IMR-90 (cell line): ENCODE measurements around the gene ARHGAP15. TPM values are rescaled to one million over a fixed set of nuclear protein-coding genes. Genes with fewer than 3 reads are reported as not detected.

Experiments used
- ATAC-seq: fragments of 200-7000 bp; cut with Tn5 transposase; 2 replicates; pipeline ENCODE4 v1.9.1; 2020; ENCODE audit warnings: low read depth, mild to moderate bottlenecking, moderate library complexity
- BruUV-seq: library from RNA; stranded (reverse); fragments of 400-500 nt; replicated peaks from 2 replicates; lab custom pipeline; 2021; lab: Mats Ljungman, UMichigan
- CTCF ChIA-PET: fragments of 300-600 bp; formaldehyde crosslinking; extraction: SDS; loops from one replicate; lab custom pipeline; 2021; ENCODE audit warnings: antibody characterized with exemption; lab: Yijun Ruan, JAX
- POLR2A ChIA-PET: fragments of 300-600 bp; sonication (Branson Sonifier 250); formaldehyde crosslinking; loops from one replicate; lab custom pipeline; 2022; ENCODE audit warnings: antibody characterized with exemption; ENCODE audit not compliant: unreplicated experiment; lab: Charles Lee
- DNase-seq: peaks from one replicate; pipeline ENCODE4 v3.0.0; 2013
- H2AFZ ChIP-seq: replicated peaks from 2 replicates; pipeline ENCODE3; 2013; ENCODE audit warnings: low read length, mild to moderate bottlenecking; ENCODE audit not compliant: poor library complexity
- H2AK5ac ChIP-seq: 2 replicates; pipeline ENCODE4 v1.6.1; 2013; ENCODE audit warnings: low read depth, low read length, inconsistent platforms
- H2AK9ac ChIP-seq: replicated peaks from 2 replicates; pipeline ENCODE3; 2013; ENCODE audit warnings: mild to moderate bottlenecking, low read depth, low read length, moderate library complexity; ENCODE audit not compliant: poor library complexity
- H2BK120ac ChIP-seq: 2 replicates; pipeline ENCODE4 v1.6.1; 2013; ENCODE audit warnings: low read depth, low read length, inconsistent platforms
- H2BK15ac ChIP-seq: 3 replicates; pipeline ENCODE4 v1.6.1; 2013; ENCODE audit warnings: low read depth, low read length, inconsistent platforms
- H2BK20ac ChIP-seq: 2 replicates; pipeline ENCODE4 v1.6.1; 2013; ENCODE audit warnings: low read depth, mild to moderate bottlenecking, inconsistent platforms, low read length, moderate library complexity
- H2BK5ac ChIP-seq: 2 replicates; pipeline ENCODE4 v1.6.1; 2013; ENCODE audit warnings: mild to moderate bottlenecking, low read depth, low read length, inconsistent platforms; ENCODE audit not compliant: poor library complexity, severe bottlenecking
- H3K14ac ChIP-seq: replicated peaks from 2 replicates; pipeline ENCODE4 v1.6.1; 2013; ENCODE audit warnings: low read depth, low read length, inconsistent platforms
- H3K18ac ChIP-seq: 2 replicates; pipeline ENCODE4 v1.6.1; 2013; ENCODE audit warnings: low read depth, low read length, control low read depth
- H3K23ac ChIP-seq: 2 replicates; pipeline ENCODE4 v1.6.1; 2013; ENCODE audit warnings: low read depth, low read length, inconsistent platforms
- H3K27ac ChIP-seq: 2 replicates; pipeline ENCODE4 v1.5.1; 2013; ENCODE audit warnings: mild to moderate bottlenecking, control low read depth, low read length; ENCODE audit not compliant: insufficient read depth
- H3K27me3 ChIP-seq: 2 replicates; pipeline ENCODE4 v1.6.1; 2013; ENCODE audit warnings: low read length; ENCODE audit not compliant: control insufficient read depth, insufficient read depth
- H3K36me3 ChIP-seq: 2 replicates; pipeline ENCODE4 v1.6.1; 2013; ENCODE audit warnings: low read length, mixed read lengths; ENCODE audit not compliant: control insufficient read depth, insufficient read depth
- H3K4ac ChIP-seq: 2 replicates; pipeline ENCODE4 v1.6.1; 2013; ENCODE audit warnings: low read depth, low read length, inconsistent platforms
- H3K4me1 ChIP-seq: 2 replicates; pipeline ENCODE4 v1.6.1; 2013; ENCODE audit warnings: low read length, mixed read lengths; ENCODE audit not compliant: control insufficient read depth, insufficient read depth
- H3K4me2 ChIP-seq: 2 replicates; pipeline ENCODE4 v1.6.1; 2013; ENCODE audit warnings: low read depth, mild to moderate bottlenecking, control low read depth, low read length, moderate library complexity
- H3K4me3 ChIP-seq: 2 replicates; pipeline ENCODE4 v1.5.1; 2013; ENCODE audit warnings: low read depth, mild to moderate bottlenecking, control low read depth, low read length, moderate library complexity; ENCODE audit not compliant: insufficient read depth
- H3K56ac ChIP-seq: 2 replicates; pipeline ENCODE4 v1.6.1; 2013; ENCODE audit warnings: low read length, inconsistent platforms; ENCODE audit not compliant: insufficient read depth; ENCODE audit errors: extremely low read depth
- H3K79me1 ChIP-seq, 2 experiments: 2 replicates each; pipeline ENCODE4 v1.6.1; 2013; ENCODE audit warnings: low read length in 2 of 2, inconsistent platforms in 1 of 2, low read depth in 1 of 2
- H3K9ac ChIP-seq: 2 replicates; pipeline ENCODE4 v1.6.1; 2013; ENCODE audit warnings: low read depth, low read length, control low read depth
- H3K9me1 ChIP-seq: 2 replicates; pipeline ENCODE4 v1.6.1; 2013; ENCODE audit warnings: low read length, inconsistent platforms; ENCODE audit not compliant: insufficient read depth
- H3K9me3 ChIP-seq: 2 replicates; pipeline ENCODE4 v1.6.1; 2013; ENCODE audit warnings: low read length; ENCODE audit not compliant: control insufficient read depth, insufficient read depth
- H4K20me1 ChIP-seq: 2 replicates; pipeline ENCODE4 v1.6.1; 2013; ENCODE audit warnings: low read length, inconsistent platforms; ENCODE audit not compliant: insufficient read depth
- H4K5ac ChIP-seq: 2 replicates; pipeline ENCODE4 v1.6.1; 2013; ENCODE audit warnings: mild to moderate bottlenecking, low read depth, low read length, control low read depth
- H4K8ac ChIP-seq, 2 experiments: 2 replicates each; pipeline ENCODE4 v1.6.1; 2013; ENCODE audit warnings: low read depth in 2 of 2, low read length in 2 of 2, control low read depth in 1 of 2, inconsistent platforms in 1 of 2
- H4K91ac ChIP-seq: 2 replicates; pipeline ENCODE4 v1.6.1; 2013; ENCODE audit warnings: low read depth, low read length, inconsistent platforms; ENCODE audit not compliant: insufficient read depth
- BHLHE40 ChIP-seq: fragments of 150-350 bp; IDR thresholded peaks from 2 replicates; pipeline ENCODE4 v1.6.1; 2016; ENCODE audit warnings: mild to moderate bottlenecking, low read depth, low read length
- CEBPB ChIP-seq: IDR thresholded peaks from 2 replicates; pipeline ENCODE4 v1.6.1; 2012; ENCODE audit warnings: low read depth, low read length, improper control_type of control experiment
- CHD1 ChIP-seq: IDR thresholded peaks from 2 replicates; pipeline ENCODE4 v1.6.1; 2012; ENCODE audit warnings: low read depth, low read length, improper control_type of control experiment
- FOS ChIP-seq: fragments of 150-350 bp; IDR thresholded peaks from 2 replicates; pipeline ENCODE4 v1.6.1; 2016; ENCODE audit warnings: low read depth, low read length
- MAFK ChIP-seq: IDR thresholded peaks from 2 replicates; pipeline ENCODE4 v1.6.1; 2012; ENCODE audit warnings: low read depth, low read length, improper control_type of control experiment
- MAZ ChIP-seq: IDR thresholded peaks from 2 replicates; pipeline ENCODE4 v1.6.1; 2012; ENCODE audit warnings: low read depth, mild to moderate bottlenecking, low read length, improper control_type of control experiment, moderate library complexity, borderline replicate concordance
- MXI1 ChIP-seq: IDR thresholded peaks from 2 replicates; pipeline ENCODE4 v1.6.1; 2012; ENCODE audit warnings: low read depth, mild to moderate bottlenecking, low read length, moderate library complexity, borderline replicate concordance
- NFE2L2 ChIP-seq: fragments of 150-350 bp; IDR thresholded peaks from 2 replicates; pipeline ENCODE4 v1.6.1; 2016; ENCODE audit warnings: low read depth, mild to moderate bottlenecking, low read length
- POLR2A ChIP-seq: IDR thresholded peaks from 2 replicates; pipeline ENCODE4 v1.6.1; 2012; ENCODE audit warnings: mild to moderate bottlenecking, low read depth, low read length
- RAD21 ChIP-seq: IDR thresholded peaks from 2 replicates; pipeline ENCODE4 v1.6.1; 2012; ENCODE audit warnings: low read length, improper control_type of control experiment
- RCOR1 ChIP-seq: IDR thresholded peaks from 2 replicates; pipeline ENCODE4 v1.6.1; 2012; ENCODE audit warnings: mild to moderate bottlenecking, low read length, improper control_type of control experiment; ENCODE audit not compliant: insufficient replicate concordance
- RFX5 ChIP-seq: IDR thresholded peaks from 2 replicates; pipeline ENCODE4 v1.8.0; 2012; ENCODE audit warnings: low read depth, mild to moderate bottlenecking, low read length, moderate library complexity
- SMC3 ChIP-seq: fragments of 150-350 bp; IDR thresholded peaks from 2 replicates; pipeline ENCODE4 v1.6.1; 2016; ENCODE audit warnings: low read depth, mild to moderate bottlenecking, antibody characterized with exemption, low read length, moderate library complexity
- whole genome bisulfite sequencing, 2 experiments: methylation state at CpG; one replicate each; pipeline versions ENCODE4 v1.1.5 to v1.1.7; 2013; ENCODE audit warnings: missing lambda C conversion rate in 2 of 2; ENCODE audit not compliant: insufficient read length in 1 of 2; ENCODE audit errors: extremely low coverage in 2 of 2; 5-methylcytosine and 5-hydroxymethylcytosine counted together
- dilution Hi-C: fragments of 300-500 bp; cut with HindIII; formaldehyde crosslinking; loops from one replicate; pipeline ENCODE4 v1.14.3; 2018; ENCODE audit warnings: low sequenced_read_pairs; ENCODE audit not compliant: unreplicated experiment
- in situ Hi-C: fragments of 300-500 bp; cut with MboI; formaldehyde crosslinking; loops from 3 replicates; pipeline ENCODE4 v1.14.3; 2019; ENCODE audit warnings: low sequenced_read_pairs, inconsistent platforms, mixed read lengths
- intact Hi-C: fragments of 100-400 bp; cut with micrococcal nuclease; formaldehyde crosslinking; loops from 2 replicates; pipeline ENCODE4 v1.10.0; 2022
- polyA plus RNA-seq, 3 experiments: library from polyadenylated mRNA; depleted of rRNA; stranded (reverse); fragments of >200 nt; gene quantifications; 2 replicates each; pipeline ENCODE4 v1.2.3, GENCODE V29; 2012; ENCODE audit warnings: low replicate concordance in 1 of 3
- total RNA-seq: library from RNA; depleted of rRNA; stranded (reverse); fragments of >200 nt; gene quantifications from 2 replicates; pipeline ENCODE4 v1.2.3, GENCODE V29; 2012
- TF ChIP-seq, protein P1 (sequence below): conservative IDR thresholded peaks from 2 replicates; pipeline ENCODE4 v1.5.1; 2012; ENCODE audit warnings: mild to moderate bottlenecking, low read depth, low read length, improper control_type of control experiment
- TF ChIP-seq, protein P2 (sequence below): fragments of 150-350 bp; IDR thresholded peaks from 2 replicates; pipeline ENCODE4 v1.6.1; 2016; ENCODE audit warnings: low read depth, mild to moderate bottlenecking, low read length, moderate library complexity, borderline replicate concordance
- TF ChIP-seq, protein P3 (sequence below): fragments of 150-350 bp; IDR thresholded peaks from 2 replicates; pipeline ENCODE4 v1.6.1; 2017; ENCODE audit warnings: mild to moderate bottlenecking, antibody characterized with exemption, low read length, low read depth

ARHGAP15 gene
- total and polyA plus RNA-seq, 2 of the 4 experiments (the other 2 are of a cell fraction) = not detected

DNA sequence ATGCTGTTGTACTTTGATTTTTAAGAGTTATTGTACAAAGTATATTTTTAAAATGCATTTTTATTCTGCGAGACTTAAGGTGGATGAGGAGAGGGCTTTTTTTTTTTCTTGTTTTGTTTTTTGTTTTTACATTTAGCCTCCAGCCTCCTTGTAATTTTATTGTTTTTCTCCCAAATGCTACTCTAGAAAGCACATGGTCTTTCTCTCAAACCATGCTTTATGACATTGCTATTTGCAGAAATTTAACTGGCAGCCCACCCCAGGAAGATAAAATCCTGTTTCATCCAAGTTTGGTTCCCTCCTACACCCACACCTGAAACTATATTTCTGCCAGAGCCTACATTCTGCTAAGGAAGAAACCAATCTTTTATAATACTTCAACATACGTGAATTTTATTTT is 184.6 kb downstream of the ARHGAP15 start:
- no CpG with 5 or more reads among the region's 2 CpGs for WGBS, 2 experiments
- Histone ChIP-seq H2AK5ac (no peak overlapping the region), H2AFZ (no peak overlapping the region), H3K4me2 (no peak overlapping the region), H3K23ac (no peak overlapping the region), H3K27me3 (no peaks in the 10 kb centered on the region; the same call in 1 of the 2 replicates), H4K8ac (no peak overlapping the region), H3K4me1 (no peaks in the 10 kb centered on the region), H2BK20ac (no peak overlapping the region), H2BK5ac (no peak overlapping the region), H2BK120ac (no peak overlapping the region), H3K9me3 (no peaks in the 10 kb centered on the region), H3K9ac (no peak overlapping the region), H3K18ac (no peak overlapping the region), H3K9me1 (no peaks in the 10 kb centered on the region), H4K5ac (no peak overlapping the region), H3K14ac (no peak overlapping the region), H2BK15ac (no peak overlapping the region), H3K36me3 (no peaks in the 10 kb centered on the region), H3K79me1 (no peaks in the 10 kb centered on the region), H4K20me1 (no peaks in the 10 kb centered on the region), H3K4me3 (no peak overlapping the region), H3K27ac (no peak overlapping the region), H3K4ac (no peak overlapping the region), H2AK9ac (no peak overlapping the region), H3K56ac (no peak overlapping the region), H4K91ac (no peak overlapping the region)
- dilution Hi-C loops (no loop called here), intact Hi-C loops (no loop called here), in situ Hi-C loops (no loop called here)
- no TSS peak for BruUV-seq
- no peak for ATAC-seq
- DNase-seq = no peak
- ChIA-PET CTCF (no interaction called here), POLR2A (no interaction called here)
- TF ChIP-seq RCOR1 (no peak), MAZ (no peak), MAFK (no peak), SMC3 (no peak), NFE2L2 (no peak), FOS (no peak), POLR2A (no peak), CEBPB (no peak), RAD21 (no peak), CHD1 (no peak), MXI1 (no peak), RFX5 (no peak), BHLHE40 (no peak)
- TF ChIP-seq, protein P1, sequence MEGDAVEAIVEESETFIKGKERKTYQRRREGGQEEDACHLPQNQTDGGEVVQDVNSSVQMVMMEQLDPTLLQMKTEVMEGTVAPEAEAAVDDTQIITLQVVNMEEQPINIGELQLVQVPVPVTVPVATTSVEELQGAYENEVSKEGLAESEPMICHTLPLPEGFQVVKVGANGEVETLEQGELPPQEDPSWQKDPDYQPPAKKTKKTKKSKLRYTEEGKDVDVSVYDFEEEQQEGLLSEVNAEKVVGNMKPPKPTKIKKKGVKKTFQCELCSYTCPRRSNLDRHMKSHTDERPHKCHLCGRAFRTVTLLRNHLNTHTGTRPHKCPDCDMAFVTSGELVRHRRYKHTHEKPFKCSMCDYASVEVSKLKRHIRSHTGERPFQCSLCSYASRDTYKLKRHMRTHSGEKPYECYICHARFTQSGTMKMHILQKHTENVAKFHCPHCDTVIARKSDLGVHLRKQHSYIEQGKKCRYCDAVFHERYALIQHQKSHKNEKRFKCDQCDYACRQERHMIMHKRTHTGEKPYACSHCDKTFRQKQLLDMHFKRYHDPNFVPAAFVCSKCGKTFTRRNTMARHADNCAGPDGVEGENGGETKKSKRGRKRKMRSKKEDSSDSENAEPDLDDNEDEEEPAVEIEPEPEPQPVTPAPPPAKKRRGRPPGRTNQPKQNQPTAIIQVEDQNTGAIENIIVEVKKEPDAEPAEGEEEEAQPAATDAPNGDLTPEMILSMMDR = no peak
- TF ChIP-seq, protein P2, sequence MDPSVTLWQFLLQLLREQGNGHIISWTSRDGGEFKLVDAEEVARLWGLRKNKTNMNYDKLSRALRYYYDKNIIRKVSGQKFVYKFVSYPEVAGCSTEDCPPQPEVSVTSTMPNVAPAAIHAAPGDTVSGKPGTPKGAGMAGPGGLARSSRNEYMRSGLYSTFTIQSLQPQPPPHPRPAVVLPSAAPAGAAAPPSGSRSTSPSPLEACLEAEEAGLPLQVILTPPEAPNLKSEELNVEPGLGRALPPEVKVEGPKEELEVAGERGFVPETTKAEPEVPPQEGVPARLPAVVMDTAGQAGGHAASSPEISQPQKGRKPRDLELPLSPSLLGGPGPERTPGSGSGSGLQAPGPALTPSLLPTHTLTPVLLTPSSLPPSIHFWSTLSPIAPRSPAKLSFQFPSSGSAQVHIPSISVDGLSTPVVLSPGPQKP = no peak
- TF ChIP-seq, protein P3, sequence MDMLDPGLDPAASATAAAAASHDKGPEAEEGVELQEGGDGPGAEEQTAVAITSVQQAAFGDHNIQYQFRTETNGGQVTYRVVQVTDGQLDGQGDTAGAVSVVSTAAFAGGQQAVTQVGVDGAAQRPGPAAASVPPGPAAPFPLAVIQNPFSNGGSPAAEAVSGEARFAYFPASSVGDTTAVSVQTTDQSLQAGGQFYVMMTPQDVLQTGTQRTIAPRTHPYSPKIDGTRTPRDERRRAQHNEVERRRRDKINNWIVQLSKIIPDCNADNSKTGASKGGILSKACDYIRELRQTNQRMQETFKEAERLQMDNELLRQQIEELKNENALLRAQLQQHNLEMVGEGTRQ = no peak
